Activated CD8-positive, alpha-beta T cell treated with anti-CD3 and anti-CD28 coated beads for 36 hours (primary cell): ENCODE measurements around the gene SARS1. TPM values are rescaled to one million over a fixed set of nuclear protein-coding genes. Genes with fewer than 3 reads are reported as not detected.

Experiments
- ATAC-seq: fragments of 200-7000 bp; cut with Tn5 transposase; one replicate; pipeline ENCODE4 v1.10.0; 2021; ENCODE audit warnings: mild to moderate bottlenecking, moderate library complexity
- CTCF ChIA-PET: fragments of 350-600 bp; sonication (Branson Sonifier 250); formaldehyde crosslinking; loops from one replicate; lab custom pipeline; 2021; ENCODE audit warnings: antibody characterized with exemption; lab: Charles Lee
- POLR2A ChIA-PET: fragments of 350-600 bp; sonication (Branson Sonifier 250); formaldehyde crosslinking; loops from one replicate; lab custom pipeline; 2021; ENCODE audit warnings: antibody characterized with exemption; lab: Charles Lee
- DNase-seq: peaks from one replicate; pipeline ENCODE4 v3.0.0-alpha.2; 2020
- H3K27ac Mint-ChIP-seq: one replicate; pipeline ENCODE4 v1.8.0; 2021; ENCODE audit warnings: mild to moderate bottlenecking, mixed read lengths
- H3K27me3 Mint-ChIP-seq: one replicate; pipeline ENCODE4 v1.8.0; 2021; ENCODE audit warnings: mixed read lengths
- H3K36me3 Mint-ChIP-seq: one replicate; pipeline ENCODE4 v1.8.0; 2021; ENCODE audit warnings: low read depth, mixed read lengths
- H3K4me1 Mint-ChIP-seq: one replicate; pipeline ENCODE4 v1.8.0; 2021; ENCODE audit warnings: low read depth, mixed read lengths
- H3K4me3 Mint-ChIP-seq: one replicate; pipeline ENCODE4 v1.8.0; 2021; ENCODE audit warnings: mild to moderate bottlenecking, moderate library complexity, mixed read lengths
- H3K9me3 Mint-ChIP-seq: one replicate; pipeline ENCODE4 v1.8.0; 2021; ENCODE audit warnings: mixed read lengths
- CTCF ChIP-seq: fragments of 200-600 bp; IDR thresholded peaks from one replicate; pipeline ENCODE4 v1.8.0; 2022; ENCODE audit warnings: antibody characterized with exemption, mild to moderate bottlenecking
- intact Hi-C: fragments of 100-400 bp; cut with micrococcal nuclease; formaldehyde crosslinking; loops from one replicate; pipeline ENCODE4 v1.10.0; 2022
- total RNA-seq, 2 experiments: library from RNA; stranded (reverse); gene quantifications; one replicate each; pipeline ENCODE4 v1.2.3, GENCODE V29; 2021

SARS1 gene
- total RNA-seq, 2 experiments from 2014 or later = 226 to 228 TPM

DNA sequence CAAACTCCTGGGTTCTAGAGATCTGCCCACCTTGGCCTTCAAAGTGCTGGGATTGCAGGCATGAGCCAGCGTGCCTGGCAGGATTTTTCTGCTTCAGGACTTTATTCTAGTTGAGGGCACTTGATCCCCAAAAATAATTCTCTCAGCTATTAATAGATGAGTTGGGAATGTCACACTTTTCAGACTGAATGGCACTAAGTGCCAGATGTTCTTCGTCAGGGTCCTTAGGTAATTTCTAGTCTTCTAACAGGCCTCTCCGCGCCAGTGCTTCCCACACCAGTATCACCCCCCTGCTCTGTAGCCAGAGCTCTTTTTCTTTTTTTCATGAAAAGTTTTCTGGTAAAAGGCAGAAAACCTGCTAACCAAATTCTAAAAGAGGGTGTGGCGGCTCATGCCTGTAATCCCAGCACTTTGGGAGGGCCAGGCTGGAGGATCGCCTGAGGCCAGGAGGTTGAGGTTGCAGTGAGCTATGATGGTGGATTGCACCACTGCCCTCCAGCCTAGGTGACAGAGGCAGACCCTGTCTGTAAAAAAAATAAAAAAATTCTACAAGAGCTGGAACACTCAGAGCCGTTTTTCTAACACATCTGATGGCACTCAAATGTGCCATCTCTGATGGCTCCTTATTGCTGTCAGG lies 6.1 kb upstream of the SARS1 start:
- CTCF ChIA-PET = interaction anchor here (0.8 to 1.4 kb wide), 2 partner anchors 8 to 32 kb away, joined by 3 to 5 read pairs; no protein-coding TSS in a partner anchor
- no peaks in the 10 kb centered on the region for H3K36me3 Mint-ChIP-seq
- POLR2A ChIA-PET = interaction anchor here (1.0 kb wide), 1 partner anchor 251 kb away, joined by 3 read pairs; no protein-coding TSS in a partner anchor
- ATAC-seq (no peak), DNase-seq (no peak)
- no peak for TF ChIP-seq CTCF
- intact Hi-C loops = loop anchor here (5.0 kb wide), 1 partner anchor 55 kb away; no protein-coding TSS in a partner anchor
- no peaks in the 10 kb centered on the region for H3K4me1 Mint-ChIP-seq
- no peak overlapping the region for H3K4me3 Mint-ChIP-seq
- no peak overlapping the region for H3K27ac Mint-ChIP-seq
- H3K9me3 Mint-ChIP-seq = no peaks in the 10 kb centered on the region
- H3K27me3 Mint-ChIP-seq = no peaks in the 10 kb centered on the region

- DNase-seq (no peak), ATAC-seq (no peak)
- no peak overlapping the region for H3K27ac Mint-ChIP-seq
- peaks cover 2% of the 10 kb centered on the region for H3K4me1 Mint-ChIP-seq
- H3K27me3 Mint-ChIP-seq = no peaks in the 10 kb centered on the region
- no peaks in the 10 kb centered on the region for H3K36me3 Mint-ChIP-seq
- H3K9me3 Mint-ChIP-seq = no peaks in the 10 kb centered on the region
- ChIA-PET POLR2A (interaction anchor here (1.0 kb wide), 1 partner anchor 251 kb away, joined by 3 read pairs; no protein-coding TSS in a partner anchor), CTCF (interaction anchor here (1.1 to 1.4 kb wide), 2 partner anchors 9 to 15 kb away, joined by 4 to 5 read pairs; no protein-coding TSS in a partner anchor)
- TF ChIP-seq CTCF = no peak
- intact Hi-C loops = loop anchor here (5.0 kb wide), 1 partner anchor 54 kb away; no protein-coding TSS in a partner anchor
- H3K4me3 Mint-ChIP-seq = no peak overlapping the region
Measured at GRCh38 chr1:109208394-109208793, 5.3 kb upstream of the SARS1 start.

DNA sequence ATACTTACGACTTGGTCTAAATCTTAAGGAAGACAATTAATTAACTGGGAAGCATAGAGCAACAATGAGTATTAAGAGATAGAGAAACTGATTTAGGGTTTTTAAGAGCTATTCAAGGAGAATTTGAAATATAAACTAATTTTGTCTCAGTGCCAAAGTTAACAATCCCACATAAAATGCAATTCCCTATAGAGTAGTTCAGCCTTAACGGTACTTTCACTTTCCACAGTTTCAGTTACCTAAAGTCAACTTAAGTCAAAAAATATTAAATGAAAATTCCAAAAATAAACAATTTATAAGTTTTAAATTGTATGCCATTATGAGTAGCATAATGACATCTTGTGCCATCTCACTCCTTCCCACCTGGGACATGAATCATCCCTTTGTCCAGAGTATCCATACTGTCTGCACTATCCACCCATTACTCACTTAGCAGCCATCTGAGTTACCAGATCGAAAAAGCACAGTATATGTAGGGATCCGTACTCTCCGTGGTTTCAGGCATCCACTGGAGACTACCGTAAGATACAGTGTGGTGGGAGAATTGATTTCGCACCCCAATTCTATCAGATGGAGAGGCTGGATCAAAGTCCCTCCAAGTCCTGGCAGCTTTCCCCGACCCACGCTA lies 4.8 kb upstream of the SARS1 start:
- POLR2A ChIA-PET = no interaction called here
- Mint-ChIP-seq H3K4me1 (peaks cover 2% of the 10 kb centered on the region), H3K27me3 (no peaks in the 10 kb centered on the region), H3K36me3 (no peaks in the 10 kb centered on the region), H3K27ac (no peak overlapping the region), H3K9me3 (no peaks in the 10 kb centered on the region), H3K4me3 (no peak overlapping the region)
- ATAC-seq (no peak), DNase-seq (no peak)
- TF ChIP-seq CTCF = no peak
- intact Hi-C loops = loop anchor here (5.0 kb wide), 1 partner anchor 53 kb away; no protein-coding TSS in a partner anchor
- CTCF ChIA-PET = interaction anchor here (1.1 to 1.4 kb wide), 2 partner anchors 9 to 16 kb away, joined by 4 to 5 read pairs; no protein-coding TSS in a partner anchor

- peaks cover 6% of the 10 kb centered on the region for H3K4me1 Mint-ChIP-seq
- no peak overlapping the region for H3K27ac Mint-ChIP-seq
- no peaks in the 10 kb centered on the region for H3K27me3 Mint-ChIP-seq
- no peaks in the 10 kb centered on the region for H3K9me3 Mint-ChIP-seq
- peaks cover 9% of the 10 kb centered on the region for H3K36me3 Mint-ChIP-seq
- DNase-seq (no peak), ATAC-seq (no peak)
- CTCF ChIA-PET = interaction anchor here (1.3 to 1.4 kb wide), 2 partner anchors 9 to 30 kb away, joined by 3 to 5 read pairs; no protein-coding TSS in a partner anchor
- POLR2A ChIA-PET = no interaction called here
- intact Hi-C loops = loop anchor here (5.0 kb wide), 1 partner anchor 187 kb away; the partner anchor contains the start of gene SORT1
- TF ChIP-seq CTCF = no peak
- no peak overlapping the region for H3K4me3 Mint-ChIP-seq
Measured at GRCh38 chr1:109210058-109210457, 3.7 kb upstream of the SARS1 start.
